Left ventricle myocardium inferior (tissue), 1 donor: ENCODE results near the gene ALPI. TPM values are rescaled to one million over a fixed set of nuclear protein-coding genes. Genes with fewer than 3 reads are reported as not detected.
"Not testable (repeated sequence)": the region's sequence is repeated elsewhere in the genome, so short reads cannot be mapped to it uniquely, and the experiment has no call there.

Experiments
- DNase-seq: peaks from one replicate; pipeline ENCODE4 v3.0.0-alpha.2; 2020
- H3K27ac ChIP-seq: fragments of 200-600 bp; replicated peaks from 2 replicates; pipeline ENCODE4 v1.8.0; 2021
- H3K27me3 ChIP-seq: fragments of 200-600 bp; 2 replicates; pipeline ENCODE4 v1.8.0; 2021; ENCODE audit warnings: low read depth
- H3K36me3 ChIP-seq: fragments of 200-600 bp; 2 replicates; pipeline ENCODE4 v1.8.0; 2021
- H3K4me1 ChIP-seq: fragments of 200-600 bp; 2 replicates; pipeline ENCODE4 v1.8.0; 2021
- H3K4me3 ChIP-seq: fragments of 200-600 bp; 2 replicates; pipeline ENCODE4 v1.8.0; 2021; ENCODE audit warnings: mild to moderate bottlenecking, moderate library complexity
- H3K9me3 ChIP-seq: fragments of 200-600 bp; replicated peaks from 2 replicates; pipeline ENCODE4 v1.8.0; 2021
- CTCF ChIP-seq: fragments of 200-600 bp; IDR thresholded peaks from 2 replicates; pipeline ENCODE4 v1.8.0; 2021; ENCODE audit warnings: antibody characterized with exemption, mild to moderate bottlenecking, borderline replicate concordance
- intact Hi-C: fragments of 100-400 bp; cut with micrococcal nuclease; formaldehyde crosslinking; loops from one replicate; pipeline ENCODE4 v1.11.0; 2022
- total RNA-seq: library from RNA; stranded (reverse); fragmentation: NEBNext Ultra II Directional; extraction: Animal tissue kit (Norgen Biotek cat#: 25700); gene quantifications from one replicate; pipeline ENCODE4 v1.2.1, GENCODE V29; 2021
- donor health status: DM: no; HTN: yes; CAD: no; lungs with severe emphysema.

ALPI gene
- total RNA-seq, 1 donor from 2014 or later: not detected

- H3K4me1 ChIP-seq, H3K4me3 ChIP-seq, H3K27ac ChIP-seq, H3K36me3 ChIP-seq, intact Hi-C loops, H3K9me3 ChIP-seq, H3K27me3 ChIP-seq: not testable (repeated sequence)
- TF ChIP-seq CTCF: peak; percentile 86
- DNase-seq: peak; percentile 81
Observed at GRCh38 chr2:232440220-232441018, 15.5 kb upstream of the ALPI start.

- no peak overlapping the region for H3K27ac ChIP-seq
- intact Hi-C loops: no loop called here
- DNase-seq: no peak
- H3K9me3 ChIP-seq: no peaks in the 10 kb centered on the region
- TF ChIP-seq CTCF: no peak
- H3K4me3 ChIP-seq: no peak overlapping the region
- H3K27me3 ChIP-seq: peaks cover 6% of the 10 kb centered on the region
- peaks cover 3% of the 10 kb centered on the region for H3K4me1 ChIP-seq
- H3K36me3 ChIP-seq: no peaks in the 10 kb centered on the region
Observed at GRCh38 chr2:232441147-232441651, 14.8 kb upstream of the ALPI start.

- intact Hi-C loops, H3K4me1 ChIP-seq, H3K36me3 ChIP-seq, H3K27ac ChIP-seq, H3K4me3 ChIP-seq, H3K27me3 ChIP-seq, H3K9me3 ChIP-seq, DNase-seq: not testable (repeated sequence)
Observed at GRCh38 chr2:232441922-232442321, 14.0 kb upstream of the ALPI start.

GRCh38 chr2:232442431-232442830 is 13.5 kb upstream of the ALPI start:
- H3K4me1 ChIP-seq, H3K27me3 ChIP-seq, H3K36me3 ChIP-seq, H3K4me3 ChIP-seq, H3K9me3 ChIP-seq, H3K27ac ChIP-seq, intact Hi-C loops, DNase-seq: not testable (repeated sequence)

GRCh38 chr2:232443047-232443446 is 12.9 kb upstream of the ALPI start:
- DNase-seq, H3K4me3 ChIP-seq, H3K4me1 ChIP-seq, H3K27me3 ChIP-seq, H3K9me3 ChIP-seq, intact Hi-C loops, H3K27ac ChIP-seq, H3K36me3 ChIP-seq: not testable (repeated sequence)

GRCh38 chr2:232443669-232444408 is 12.1 kb upstream of the ALPI start:
- H3K4me3 ChIP-seq, H3K9me3 ChIP-seq, H3K36me3 ChIP-seq, H3K4me1 ChIP-seq, H3K27me3 ChIP-seq, H3K27ac ChIP-seq, intact Hi-C loops: not testable (repeated sequence)
- peak; percentile 12 for DNase-seq

GRCh38 chr2:232444409-232445148 is 11.4 kb upstream of the ALPI start:
- no peak overlapping the region for H3K4me3 ChIP-seq
- H3K9me3 ChIP-seq: no peaks in the 10 kb centered on the region
- intact Hi-C loops: no loop called here
- no peak overlapping the region for H3K27ac ChIP-seq
- H3K27me3 ChIP-seq: no peaks in the 10 kb centered on the region
- H3K36me3 ChIP-seq: no peaks in the 10 kb centered on the region
- peak; percentile 51 for TF ChIP-seq CTCF
- DNase-seq: peak; percentile 17
- H3K4me1 ChIP-seq: peaks cover 3% of the 10 kb centered on the region

GRCh38 chr2:232445149-232445885 is 10.6 kb upstream of the ALPI start:
- H3K27ac ChIP-seq, H3K27me3 ChIP-seq, H3K9me3 ChIP-seq, H3K36me3 ChIP-seq, DNase-seq, H3K4me1 ChIP-seq, intact Hi-C loops, H3K4me3 ChIP-seq: not testable (repeated sequence)
